ENCODE results near the gene PIK3C2B. TPM values are rescaled to one million over a fixed set of nuclear protein-coding genes. Genes with fewer than 3 reads are reported as not detected.
A peak's percentile ranks its signal among the peaks of the same experiment; 100 is the strongest.

Gene PIK3C2B
- total RNA-seq, 2 experiments from 2014 or later = 38.2 to 44.0 TPM

DNA sequence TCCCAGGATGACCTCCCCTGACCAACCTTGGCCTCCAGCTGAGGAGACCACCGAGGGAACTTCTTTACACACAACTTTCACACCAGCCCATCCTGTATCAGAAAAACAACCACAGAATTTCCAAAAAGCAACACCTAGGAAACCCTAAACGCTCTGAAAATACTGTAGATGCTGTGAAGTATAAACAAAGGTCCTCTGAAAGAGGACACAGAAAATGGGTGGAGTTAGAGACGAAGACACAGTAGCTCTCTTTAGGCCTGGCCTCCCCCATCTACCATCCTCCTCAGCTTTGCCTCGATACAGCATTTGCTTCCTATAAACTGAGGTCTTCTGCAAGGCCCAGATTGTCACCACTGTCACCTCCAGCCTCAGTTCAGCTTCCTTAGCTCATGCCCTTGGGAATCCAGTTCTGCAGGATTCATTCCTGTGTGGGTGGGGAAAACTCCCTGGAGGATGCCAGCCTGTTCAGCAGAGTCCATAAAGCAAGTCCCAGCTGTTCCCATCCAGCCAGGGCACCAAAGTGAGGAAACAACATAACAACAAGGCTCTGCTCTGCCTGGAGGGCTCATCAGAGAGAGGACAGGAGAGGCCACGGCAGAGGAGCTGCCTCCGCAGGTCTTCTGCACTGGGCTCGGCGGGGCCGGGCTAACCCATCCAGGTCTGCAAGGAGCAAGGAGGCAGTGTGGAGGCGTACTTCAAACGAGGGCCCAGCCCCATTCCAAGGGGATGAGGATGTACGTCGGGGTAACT is 15.0 kb downstream of the PIK3C2B start:
- no peak overlapping the region for H3K27ac Mint-ChIP-seq
- POLR2A ChIA-PET = interaction anchor here (1.0 kb wide), 1 partner anchor 15 kb away, joined by 4 read pairs; the partner anchor contains the start of gene PIK3C2B

DNA sequence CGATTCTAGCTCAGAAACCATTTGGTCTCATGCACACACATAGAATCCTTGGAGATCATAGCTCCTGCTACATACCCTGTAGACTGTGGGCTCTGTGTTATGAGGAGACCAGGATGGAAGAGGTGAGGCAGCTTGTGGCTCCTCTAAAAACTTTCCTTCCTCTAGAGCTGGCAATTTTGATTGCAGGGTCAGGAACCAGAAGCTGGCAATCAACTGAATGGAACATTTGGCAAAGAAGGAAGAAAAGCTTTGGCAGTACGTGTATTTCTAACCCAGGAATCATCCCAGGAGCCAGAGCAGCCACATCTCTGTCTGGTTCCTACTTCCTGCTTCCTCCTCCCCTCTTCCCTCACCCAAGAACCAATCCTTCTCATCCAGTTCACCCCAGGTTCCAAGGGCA is 15.7 kb downstream of the PIK3C2B start:
- POLR2A ChIA-PET = interaction anchor here (0.6 to 1.0 kb wide), 2 partner anchors 12 to 15 kb away, joined by 4 read pairs; partner anchors contain the start of gene PIK3C2B
- no peak overlapping the region for H3K4me3 Mint-ChIP-seq
- CTCF ChIA-PET = interaction anchor here (0.6 to 5.9 kb wide), 10 partner anchors 12 to 87 kb away, joined by 3 to 47 read pairs (median 4); partner anchors contain the start of gene PIK3C2B
- ATAC-seq (no peak), DNase-seq (no peak)
- H3K4me1 Mint-ChIP-seq = peaks cover 54% of the 10 kb centered on the region
- H3K36me3 Mint-ChIP-seq (ENCODE audit: low read depth) = no peaks in the 10 kb centered on the region
- intact Hi-C loops (cut with DNase I, micrococcal nuclease) = no loop called here
- H3K27ac Mint-ChIP-seq = no peak overlapping the region
- H3K27me3 Mint-ChIP-seq = no peaks in the 10 kb centered on the region
- H3K9me3 Mint-ChIP-seq (ENCODE audit: low read depth) = no peaks in the 10 kb centered on the region

More for the DNA sequence above, 15.0 kb downstream of the PIK3C2B start:
- H3K9me3 Mint-ChIP-seq (ENCODE audit: low read depth) = no peaks in the 10 kb centered on the region
- DNase-seq (no peak), ATAC-seq (no peak)
- no peaks in the 10 kb centered on the region for H3K36me3 Mint-ChIP-seq (ENCODE audit: low read depth)
- CTCF ChIA-PET = interaction anchor here (0.6 to 5.9 kb wide), 10 partner anchors 12 to 1178 kb away, joined by 3 to 47 read pairs (median 4); partner anchors contain the start of gene PIK3C2B
- peaks cover 54% of the 10 kb centered on the region for H3K4me1 Mint-ChIP-seq
- H3K27me3 Mint-ChIP-seq = no peaks in the 10 kb centered on the region
- intact Hi-C loops (cut with DNase I, micrococcal nuclease) = no loop called here
- H3K4me3 Mint-ChIP-seq = no peak overlapping the region

DNA sequence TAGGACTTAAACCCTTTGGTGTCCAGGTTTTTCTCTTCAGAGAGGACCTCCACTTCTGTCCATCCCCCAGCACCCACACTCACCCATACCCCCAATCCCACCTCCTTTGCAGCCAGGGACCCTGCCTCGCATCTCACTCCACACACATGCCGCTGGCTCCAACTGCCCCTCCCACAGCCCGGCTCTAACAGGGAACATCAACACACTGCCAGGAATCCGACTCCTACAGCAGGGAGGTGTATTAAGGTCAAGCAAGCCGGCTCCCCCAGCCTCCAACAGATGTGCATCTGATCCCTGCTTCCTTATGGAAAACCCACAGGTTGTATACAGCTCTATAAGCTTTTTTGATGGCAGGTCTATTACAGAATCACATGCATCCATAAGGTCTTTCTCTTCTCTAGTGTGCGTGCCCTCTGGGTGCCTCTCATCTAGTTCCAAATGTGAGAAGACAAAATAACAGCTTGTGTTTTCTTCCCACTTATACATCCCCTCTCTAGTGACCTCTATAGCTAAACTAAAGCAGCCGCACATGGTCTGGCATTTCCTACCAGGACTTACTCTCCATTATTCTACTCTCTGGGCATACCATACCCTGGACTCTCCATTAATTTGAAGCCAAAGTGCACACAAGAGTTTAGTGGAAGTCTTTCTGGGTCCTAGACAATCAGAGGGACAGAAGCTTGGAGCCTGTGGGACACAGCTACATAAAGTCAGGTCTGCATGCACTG is 16.3 kb downstream of the PIK3C2B start:
- H3K36me3 Mint-ChIP-seq (ENCODE audit: low read depth) = no peaks in the 10 kb centered on the region
- ATAC-seq = no peak
- peaks cover 54% of the 10 kb centered on the region for H3K4me1 Mint-ChIP-seq
- no peak overlapping the region for H3K4me3 Mint-ChIP-seq
- H3K27ac Mint-ChIP-seq = no peak overlapping the region
- no peaks in the 10 kb centered on the region for H3K27me3 Mint-ChIP-seq
- POLR2A ChIA-PET = interaction anchor here (0.6 to 1.0 kb wide), 2 partner anchors 12 to 16 kb away, joined by 4 read pairs; partner anchors contain the start of gene PIK3C2B
- CTCF ChIA-PET = interaction anchor here (0.5 to 5.9 kb wide), 11 partner anchors 11 to 328 kb away, joined by 3 to 47 read pairs (median 4); partner anchors contain the start of gene PIK3C2B
- intact Hi-C loops (cut with DNase I, micrococcal nuclease) = no loop called here
- DNase-seq = no peak
- no peaks in the 10 kb centered on the region for H3K9me3 Mint-ChIP-seq (ENCODE audit: low read depth)

DNA sequence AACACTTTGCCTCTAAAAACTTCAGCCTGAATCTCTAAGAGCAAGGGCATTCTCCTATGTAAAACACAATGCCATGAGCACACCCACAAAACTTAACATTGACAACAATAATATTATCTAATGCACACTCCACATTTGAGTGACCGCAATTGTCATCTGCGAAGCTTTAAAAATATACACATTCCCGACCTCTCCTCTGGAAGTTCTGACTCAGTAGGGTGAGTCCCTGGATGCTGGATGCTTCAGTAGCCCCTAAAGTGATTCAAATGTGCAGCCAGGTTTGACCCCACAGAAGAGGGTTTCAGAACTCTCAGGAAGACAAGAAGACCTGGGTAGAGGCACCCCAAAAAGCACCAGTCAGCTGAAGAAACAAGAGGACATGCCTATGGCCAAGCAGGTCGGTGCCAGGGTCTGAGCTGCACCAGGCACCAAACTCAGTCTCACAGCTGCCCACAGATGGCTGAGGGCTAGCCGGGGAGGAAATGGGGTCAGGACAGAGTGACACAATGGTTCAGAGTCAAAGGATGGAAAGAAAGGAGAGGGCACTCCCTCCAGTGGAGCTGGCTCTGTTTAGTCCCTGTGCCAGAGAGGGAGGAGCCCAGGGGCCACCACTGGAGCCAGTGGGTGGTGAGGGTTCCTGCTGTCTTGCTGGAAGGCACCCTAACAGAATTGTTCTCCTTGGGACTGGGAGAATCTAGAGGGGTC is 17.4 kb downstream of the PIK3C2B start:
- H3K27ac Mint-ChIP-seq = no peak overlapping the region
- H3K27me3 Mint-ChIP-seq = no peaks in the 10 kb centered on the region
- ChIA-PET CTCF (interaction anchor here (0.6 to 5.9 kb wide), 7 partner anchors 9 to 330 kb away, joined by 3 to 47 read pairs (median 4); partner anchors contain the start of gene PIK3C2B), POLR2A (no interaction called here)
- H3K9me3 Mint-ChIP-seq (ENCODE audit: low read depth) = no peaks in the 10 kb centered on the region
- DNase-seq = no peak
- intact Hi-C loops (cut with DNase I, micrococcal nuclease) = no loop called here
- peaks cover 2% of the 10 kb centered on the region for H3K36me3 Mint-ChIP-seq (ENCODE audit: low read depth)
- H3K4me1 Mint-ChIP-seq = peaks cover 54% of the 10 kb centered on the region
- ATAC-seq = no peak
- H3K4me3 Mint-ChIP-seq = no peak overlapping the region

DNA sequence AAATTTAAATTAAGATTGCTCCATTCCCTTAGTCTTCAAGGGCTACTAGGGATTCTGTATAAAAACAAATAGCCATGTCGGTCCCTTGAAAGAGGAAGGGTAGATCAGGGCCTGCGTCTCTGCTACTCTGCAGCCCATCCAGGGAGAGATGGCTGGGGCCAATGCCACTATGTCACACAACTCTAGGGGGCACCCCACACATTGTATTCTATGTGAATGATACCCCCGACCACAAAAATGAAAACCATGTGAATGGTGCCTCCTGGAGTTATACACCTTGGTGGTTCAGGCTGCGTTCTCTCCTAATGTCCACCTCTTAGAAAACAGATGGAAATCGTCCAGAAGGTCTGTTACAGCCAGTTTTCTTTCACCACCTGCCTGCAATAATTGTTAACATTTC is 18.0 kb downstream of the PIK3C2B start:
- ATAC-seq = no peak
- CTCF ChIA-PET = interaction anchor here (1.4 to 5.0 kb wide), 2 partner anchors 17 to 45 kb away, joined by 4 to 30 read pairs; partner anchors contain the start of gene PIK3C2B

DNA sequence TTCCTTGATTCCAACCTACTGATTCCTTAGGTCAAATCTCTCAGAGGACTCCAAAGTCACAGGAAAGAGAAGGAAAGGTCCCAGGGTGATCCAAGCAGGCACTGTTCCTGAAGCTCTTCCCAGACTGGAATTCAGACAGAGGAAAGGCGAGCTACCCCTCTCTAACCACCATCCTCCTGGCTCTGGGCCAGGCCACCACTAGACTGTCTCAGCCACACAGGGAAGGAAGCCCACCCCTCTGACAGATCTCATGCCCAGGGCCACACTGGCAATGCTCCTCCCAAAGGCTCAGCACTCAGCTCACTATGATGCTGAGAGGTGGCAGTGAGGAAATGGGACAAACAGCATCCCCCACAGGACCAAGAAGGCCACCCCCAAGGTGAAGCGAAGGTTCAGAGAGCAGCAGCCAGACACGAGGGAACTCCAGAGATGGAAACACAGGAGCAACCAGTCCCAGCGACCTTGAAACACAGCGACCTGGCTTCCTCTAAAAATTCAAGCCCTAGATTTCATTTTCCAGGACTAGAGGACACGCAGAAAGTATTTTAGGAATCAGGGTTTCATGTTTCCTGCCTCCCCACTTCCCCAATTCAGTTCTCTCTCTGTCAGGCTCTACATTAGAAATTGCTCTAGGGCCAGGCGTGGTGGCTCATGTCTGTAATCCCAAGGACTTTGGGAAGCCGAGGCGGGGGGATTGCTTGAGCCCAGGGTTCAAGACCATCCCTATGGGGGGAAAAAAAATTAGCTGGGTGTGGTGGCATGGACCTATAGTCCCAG is 18.8 kb downstream of the PIK3C2B start:
- peaks cover 45% of the 10 kb centered on the region for H3K4me1 Mint-ChIP-seq
- no peaks in the 10 kb centered on the region for H3K27me3 Mint-ChIP-seq
- H3K27ac Mint-ChIP-seq = no peak overlapping the region
- POLR2A ChIA-PET = no interaction called here
- H3K9me3 Mint-ChIP-seq (ENCODE audit: low read depth) = no peaks in the 10 kb centered on the region
- intact Hi-C loops (cut with DNase I, micrococcal nuclease) = no loop called here
- CTCF ChIA-PET = interaction anchor here (0.6 to 5.0 kb wide), 5 partner anchors 10 to 90 kb away, joined by 3 to 30 read pairs (median 4); partner anchors contain the start of gene PIK3C2B
- H3K36me3 Mint-ChIP-seq (ENCODE audit: low read depth) = peaks cover 3% of the 10 kb centered on the region
- H3K4me3 Mint-ChIP-seq = no peak overlapping the region
- no peak for ATAC-seq
- no peak for DNase-seq

More for the DNA sequence above, 18.0 kb downstream of the PIK3C2B start:
- H3K4me1 Mint-ChIP-seq = peaks cover 53% of the 10 kb centered on the region
- intact Hi-C loops (cut with DNase I, micrococcal nuclease) = no loop called here
- H3K27ac Mint-ChIP-seq = no peak overlapping the region
- POLR2A ChIA-PET = no interaction called here
- DNase-seq = no peak
- H3K27me3 Mint-ChIP-seq = no peaks in the 10 kb centered on the region
- no peaks in the 10 kb centered on the region for H3K9me3 Mint-ChIP-seq (ENCODE audit: low read depth)
- H3K4me3 Mint-ChIP-seq = no peak overlapping the region
- H3K36me3 Mint-ChIP-seq (ENCODE audit: low read depth) = peaks cover 3% of the 10 kb centered on the region

DNA sequence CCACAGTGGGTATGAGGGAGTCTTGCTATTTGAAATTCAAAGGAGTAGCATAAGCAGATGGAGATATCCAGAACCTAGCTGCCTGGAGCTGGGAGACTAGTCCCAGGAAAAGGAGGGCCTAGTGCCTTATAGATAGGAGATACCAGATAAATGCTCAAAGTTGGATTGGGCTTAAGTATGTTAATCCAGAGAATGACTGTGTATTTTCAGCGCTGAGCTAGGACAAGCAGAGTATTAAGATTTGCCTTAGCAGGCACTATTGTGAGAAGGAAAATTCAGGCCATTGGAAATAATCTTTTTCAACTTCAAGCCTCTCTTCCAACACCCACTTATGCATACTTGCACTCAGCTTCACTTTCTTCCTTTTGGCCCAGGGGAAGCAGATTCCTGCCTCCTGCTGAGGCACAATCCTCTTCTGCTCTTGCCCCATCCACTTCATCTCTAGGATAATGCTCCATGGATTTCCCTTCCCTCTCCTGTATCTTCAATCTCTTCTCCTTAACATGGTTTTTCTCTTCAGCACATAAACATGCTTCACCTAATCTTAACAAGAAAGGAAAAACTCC is 21.1 kb downstream of the PIK3C2B start:
- Mint-ChIP-seq H3K9me3 (ENCODE audit: low read depth) (no peaks in the 10 kb centered on the region), H3K4me1 (peaks cover 26% of the 10 kb centered on the region), H3K27me3 (no peaks in the 10 kb centered on the region), H3K27ac (no peak overlapping the region), H3K4me3 (no peak overlapping the region), H3K36me3 (ENCODE audit: low read depth) (peaks cover 18% of the 10 kb centered on the region)
- intact Hi-C loops (cut with DNase I, micrococcal nuclease) = no loop called here
- DNase-seq (no peak), ATAC-seq (no peak)
- POLR2A ChIA-PET = no interaction called here
- CTCF ChIA-PET = interaction anchor here (0.7 to 2.0 kb wide), 7 partner anchors 16 to 104 kb away, joined by 3 to 6 read pairs (median 4); partner anchors contain the start of gene PIK3C2B

DNA sequence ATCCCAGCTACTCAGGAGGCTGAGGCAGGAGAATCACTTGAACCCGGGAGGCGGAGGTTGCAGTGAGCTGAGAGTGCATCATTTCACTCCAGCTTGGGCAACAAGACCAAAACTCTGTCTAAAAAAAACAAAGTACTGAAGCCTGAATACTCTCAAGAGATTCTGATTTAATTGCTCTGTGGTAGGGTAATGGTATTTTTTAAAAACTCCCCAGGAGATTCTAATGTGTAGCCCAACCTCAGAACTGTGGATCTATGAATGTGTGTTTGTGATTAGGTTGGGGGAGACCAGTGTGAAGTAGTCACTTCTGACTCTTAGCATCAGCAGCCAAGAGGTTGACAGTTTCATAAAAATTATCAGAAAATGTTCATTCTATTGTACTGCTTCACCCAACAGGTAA is 21.9 kb downstream of the PIK3C2B start:
- H3K9me3 Mint-ChIP-seq (ENCODE audit: low read depth) = no peaks in the 10 kb centered on the region
- H3K27ac Mint-ChIP-seq = peak overlapping the region; percentile 10
- no peak overlapping the region for H3K4me3 Mint-ChIP-seq
- H3K27me3 Mint-ChIP-seq = no peaks in the 10 kb centered on the region
- ChIA-PET POLR2A (no interaction called here), CTCF (interaction anchor here (0.6 to 2.0 kb wide), 4 partner anchors 26 to 74 kb away, joined by 3 to 6 read pairs (median 4); no protein-coding TSS in a partner anchor)
- ATAC-seq = no peak
- no peak for DNase-seq
- peaks cover 24% of the 10 kb centered on the region for H3K4me1 Mint-ChIP-seq
- peaks cover 21% of the 10 kb centered on the region for H3K36me3 Mint-ChIP-seq (ENCODE audit: low read depth)
- intact Hi-C loops (cut with DNase I, micrococcal nuclease) = no loop called here

DNA sequence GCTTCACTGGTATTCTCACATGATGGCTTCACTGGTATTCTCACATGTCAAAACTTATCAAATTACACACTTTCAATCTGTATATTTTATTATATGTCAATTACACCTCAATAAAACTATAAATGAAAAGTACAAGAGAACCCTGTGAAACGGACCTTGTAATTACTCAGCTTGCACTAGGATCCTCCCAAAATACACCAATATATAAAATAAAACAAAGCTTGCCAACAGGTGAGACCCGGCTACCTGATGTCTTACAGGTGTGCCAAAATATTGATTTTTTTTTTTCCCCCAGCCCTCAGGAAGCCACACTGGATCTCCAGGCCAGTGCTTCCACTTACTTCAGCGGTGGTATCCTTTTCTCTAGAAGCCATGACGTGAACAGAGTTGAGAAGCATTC is 22.9 kb downstream of the PIK3C2B start:
- H3K4me1 Mint-ChIP-seq = peaks cover 15% of the 10 kb centered on the region
- peaks cover 21% of the 10 kb centered on the region for H3K36me3 Mint-ChIP-seq (ENCODE audit: low read depth)
- H3K27me3 Mint-ChIP-seq = no peaks in the 10 kb centered on the region
- intact Hi-C loops (cut with DNase I, micrococcal nuclease) = no loop called here
- POLR2A ChIA-PET = no interaction called here
- H3K4me3 Mint-ChIP-seq = no peak overlapping the region
- no peak overlapping the region for H3K27ac Mint-ChIP-seq
- CTCF ChIA-PET = no interaction called here
- H3K9me3 Mint-ChIP-seq (ENCODE audit: low read depth) = no peaks in the 10 kb centered on the region
- ATAC-seq (no peak), DNase-seq (no peak)

DNA sequence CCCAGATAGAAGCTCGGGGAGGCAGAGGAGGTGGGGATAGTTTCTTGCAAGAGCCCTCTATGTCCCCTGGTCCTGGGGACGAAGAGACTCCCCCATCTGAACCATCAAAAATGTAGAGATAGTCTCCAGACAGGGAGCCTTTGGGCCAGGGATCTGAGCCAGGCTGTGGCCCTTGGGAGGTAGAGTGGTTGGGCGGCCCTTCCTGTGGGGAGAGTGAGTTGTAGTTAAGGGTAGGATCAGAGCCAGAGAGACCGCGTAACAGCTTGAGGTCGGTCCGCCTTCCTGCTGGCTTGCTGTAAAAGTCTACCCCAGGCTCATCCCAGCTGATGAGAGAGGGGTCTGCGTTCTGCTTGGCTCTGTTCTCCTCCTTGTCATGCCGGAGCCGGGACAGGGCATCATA is 25.3 kb downstream of the PIK3C2B start:
- no peak overlapping the region for H3K27ac Mint-ChIP-seq
- no peak overlapping the region for H3K4me3 Mint-ChIP-seq
- H3K36me3 Mint-ChIP-seq (ENCODE audit: low read depth) = peaks cover 22% of the 10 kb centered on the region
- H3K4me1 Mint-ChIP-seq = peaks cover 23% of the 10 kb centered on the region
- intact Hi-C loops (cut with DNase I, micrococcal nuclease) = no loop called here
- no peaks in the 10 kb centered on the region for H3K9me3 Mint-ChIP-seq (ENCODE audit: low read depth)
- DNase-seq (no peak), ATAC-seq (no peak)
- ChIA-PET CTCF (interaction anchor here (0.6 kb wide), 1 partner anchor 159 kb away, joined by 3 read pairs; no protein-coding TSS in a partner anchor), POLR2A (no interaction called here)
- no peaks in the 10 kb centered on the region for H3K27me3 Mint-ChIP-seq

Data from activated CD4-positive, alpha-beta T cell treated with anti-CD3 and anti-CD28 coated beads for 36 hours (primary cell).